GM06990 (cell line): ENCODE measurements around the gene LRBA.

Source experiments
- DNase-seq: peaks from one replicate; pipeline ENCODE4 v3.0.0-alpha.2; 2011; ENCODE audit not compliant: insufficient read length; ENCODE audit errors: extremely low read depth
- H3K27me3 ChIP-seq: replicated peaks from 2 replicates; pipeline ENCODE4 v1.6.0; 2011; ENCODE audit warnings: low read length; ENCODE audit not compliant: control insufficient read depth, insufficient read depth
- H3K36me3 ChIP-seq: 2 replicates; pipeline ENCODE4 v1.5.1; 2011; ENCODE audit warnings: low read length; ENCODE audit not compliant: control insufficient read depth, insufficient read depth
- H3K4me3 ChIP-seq: replicated peaks from 2 replicates; pipeline ENCODE4 v1.5.1; 2011; ENCODE audit warnings: low read depth, mild to moderate bottlenecking, control low read depth, low read length
- TF ChIP-seq, protein P1 (sequence below): IDR thresholded peaks from 2 replicates; pipeline ENCODE4 v1.5.1; 2011; ENCODE audit warnings: low read length, control low read depth, mild to moderate bottlenecking, inconsistent platforms; ENCODE audit not compliant: insufficient read depth, poor library complexity, severe bottlenecking

Gene LRBA

DNA sequence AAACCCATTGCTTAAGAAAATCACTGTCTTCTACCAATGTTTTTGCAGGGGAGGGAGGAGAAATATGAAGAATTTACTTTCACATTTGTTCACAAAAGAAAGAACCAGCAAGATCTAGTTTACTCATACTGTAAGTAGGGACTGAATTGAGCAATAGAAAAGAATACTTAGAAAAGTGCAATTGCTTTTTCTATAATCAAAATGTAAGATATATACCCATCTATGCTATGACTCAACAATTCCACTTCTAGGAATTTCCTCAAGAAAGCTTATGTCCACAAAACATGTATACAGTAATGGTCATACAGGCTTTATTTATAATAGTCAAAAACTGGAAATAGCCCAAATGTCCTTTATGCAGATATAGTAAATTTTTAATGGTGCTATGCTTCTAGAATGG lies 196.4 kb downstream of the LRBA start:
- no peaks in the 10 kb centered on the region for H3K36me3 ChIP-seq
- no peaks in the 10 kb centered on the region for H3K27me3 ChIP-seq
- DNase-seq: no peak
- H3K4me3 ChIP-seq: no peak overlapping the region
- TF ChIP-seq, protein P1, sequence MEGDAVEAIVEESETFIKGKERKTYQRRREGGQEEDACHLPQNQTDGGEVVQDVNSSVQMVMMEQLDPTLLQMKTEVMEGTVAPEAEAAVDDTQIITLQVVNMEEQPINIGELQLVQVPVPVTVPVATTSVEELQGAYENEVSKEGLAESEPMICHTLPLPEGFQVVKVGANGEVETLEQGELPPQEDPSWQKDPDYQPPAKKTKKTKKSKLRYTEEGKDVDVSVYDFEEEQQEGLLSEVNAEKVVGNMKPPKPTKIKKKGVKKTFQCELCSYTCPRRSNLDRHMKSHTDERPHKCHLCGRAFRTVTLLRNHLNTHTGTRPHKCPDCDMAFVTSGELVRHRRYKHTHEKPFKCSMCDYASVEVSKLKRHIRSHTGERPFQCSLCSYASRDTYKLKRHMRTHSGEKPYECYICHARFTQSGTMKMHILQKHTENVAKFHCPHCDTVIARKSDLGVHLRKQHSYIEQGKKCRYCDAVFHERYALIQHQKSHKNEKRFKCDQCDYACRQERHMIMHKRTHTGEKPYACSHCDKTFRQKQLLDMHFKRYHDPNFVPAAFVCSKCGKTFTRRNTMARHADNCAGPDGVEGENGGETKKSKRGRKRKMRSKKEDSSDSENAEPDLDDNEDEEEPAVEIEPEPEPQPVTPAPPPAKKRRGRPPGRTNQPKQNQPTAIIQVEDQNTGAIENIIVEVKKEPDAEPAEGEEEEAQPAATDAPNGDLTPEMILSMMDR: no peak

DNA sequence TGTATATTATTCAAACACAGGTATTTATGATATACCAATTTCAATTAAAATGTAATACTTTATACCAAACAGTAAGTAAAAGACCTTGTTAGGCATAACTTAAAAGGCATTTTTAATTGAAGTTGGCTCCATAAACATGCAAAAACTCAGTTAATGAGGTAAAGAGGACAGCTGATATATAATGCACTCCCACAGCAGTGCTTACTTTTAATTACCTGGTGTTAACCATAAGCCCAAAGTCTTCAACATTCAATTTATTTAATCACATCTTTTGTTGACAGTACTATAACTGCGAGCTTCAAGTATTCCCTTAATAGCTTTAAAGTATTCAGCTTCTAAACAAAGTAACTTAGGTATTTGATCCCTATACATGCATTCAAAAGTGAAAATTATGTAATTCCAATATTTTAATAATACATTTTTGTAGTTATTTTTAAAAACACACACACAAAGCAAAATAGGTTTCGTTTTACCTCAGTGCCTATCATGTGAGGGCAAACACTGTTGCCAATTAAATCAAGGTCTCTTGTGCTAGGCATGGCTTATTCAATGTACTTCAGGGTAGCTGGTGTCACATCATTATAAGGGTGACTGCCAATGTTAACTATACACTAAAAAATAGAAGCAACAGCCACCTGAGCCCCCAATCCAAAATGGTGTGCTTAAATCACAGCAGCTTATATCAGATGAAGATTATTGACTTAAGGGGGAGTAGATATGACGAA lies 197.1 kb downstream of the LRBA start:
- TF ChIP-seq, protein P1: no peak
- no peak for DNase-seq
- no peaks in the 10 kb centered on the region for H3K27me3 ChIP-seq
- H3K36me3 ChIP-seq: no peaks in the 10 kb centered on the region
- no peak overlapping the region for H3K4me3 ChIP-seq

DNA sequence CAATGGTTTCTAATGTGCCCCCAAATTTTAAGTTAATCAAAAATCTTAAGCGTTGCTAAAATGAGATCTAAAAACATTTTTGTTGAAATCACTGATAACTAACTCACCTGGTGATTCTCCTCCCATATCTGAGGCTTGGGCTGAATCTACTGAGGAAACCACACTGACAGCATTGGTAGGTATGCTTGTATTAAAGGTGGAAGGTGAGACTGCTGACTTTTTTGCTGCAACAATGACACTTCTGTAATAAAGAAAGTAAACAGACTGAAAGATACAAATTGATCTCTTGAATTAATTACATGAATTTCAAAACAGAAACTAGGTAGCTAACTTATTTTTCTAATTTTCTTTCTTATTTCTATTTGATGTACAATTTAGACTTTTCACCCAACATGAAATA lies 198.1 kb downstream of the LRBA start:
- no peak for DNase-seq
- Histone ChIP-seq H3K36me3 (no peaks in the 10 kb centered on the region), H3K27me3 (no peaks in the 10 kb centered on the region), H3K4me3 (no peak overlapping the region)
- TF ChIP-seq, protein P1: no peak

DNA sequence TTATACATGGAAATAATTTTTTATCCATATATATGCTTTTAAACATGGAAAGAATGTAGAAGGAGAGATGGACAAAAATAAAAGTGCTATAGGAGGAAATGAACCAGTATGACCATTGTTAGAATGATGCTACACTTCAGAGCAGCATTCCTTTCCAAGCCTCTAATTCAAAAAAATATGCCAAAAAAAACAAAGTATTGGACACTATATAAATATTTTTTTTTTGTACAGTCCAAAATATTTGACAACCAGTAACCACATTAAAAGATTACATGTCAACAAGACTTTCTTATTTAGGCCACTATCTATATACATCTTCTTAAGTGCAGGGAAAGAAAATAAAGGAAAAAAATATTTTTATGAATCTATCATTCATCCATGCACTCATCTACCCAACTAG lies 198.6 kb downstream of the LRBA start:
- no peaks in the 10 kb centered on the region for H3K27me3 ChIP-seq
- DNase-seq: no peak
- no peaks in the 10 kb centered on the region for H3K36me3 ChIP-seq
- TF ChIP-seq, protein P1: no peak
- no peak overlapping the region for H3K4me3 ChIP-seq

DNA sequence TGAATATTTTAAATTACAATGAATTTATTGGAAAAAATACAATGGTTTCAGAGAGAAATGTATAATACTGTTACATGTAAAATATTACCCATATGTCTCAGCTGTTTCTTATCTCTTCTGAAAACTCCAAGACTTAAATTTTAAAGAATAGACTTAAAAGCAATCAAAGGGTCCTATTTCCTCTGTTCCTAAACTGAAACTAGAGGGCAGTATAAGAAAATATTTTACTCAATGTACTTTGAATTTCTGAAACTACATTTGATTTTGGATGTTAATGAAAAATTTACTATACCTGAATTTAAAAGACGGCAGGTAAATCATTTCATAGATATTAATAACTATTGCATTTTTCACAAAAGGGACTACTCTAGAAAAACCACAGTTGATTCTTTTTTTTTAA lies 200.2 kb downstream of the LRBA start:
- DNase-seq: no peak

More for the DNA sequence above, 200.2 kb downstream of the LRBA start:
- TF ChIP-seq, protein P1: no peak
- H3K27me3 ChIP-seq: no peaks in the 10 kb centered on the region
- no peak overlapping the region for H3K4me3 ChIP-seq
- peaks cover 1% of the 10 kb centered on the region for H3K36me3 ChIP-seq
